ENCODE data around the gene MEPCE.

DNA sequence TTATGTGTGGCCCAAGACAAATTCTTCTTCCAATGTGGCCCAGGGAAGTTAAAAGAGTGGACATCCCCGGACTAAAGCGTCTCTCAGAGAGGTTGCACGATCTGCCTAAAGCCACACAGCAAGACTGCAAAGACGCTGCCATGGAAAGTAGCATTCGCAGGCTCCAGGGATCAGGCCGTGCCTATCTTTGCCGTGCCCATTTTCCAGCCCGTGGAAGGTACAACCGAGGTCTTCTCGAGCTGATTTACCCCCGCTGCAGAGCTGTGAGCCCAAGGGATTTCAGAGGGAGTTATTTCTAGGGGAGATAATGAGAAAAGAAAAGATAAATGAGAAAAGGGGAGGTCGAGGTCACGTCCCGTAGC, 53.1 kb downstream of the MEPCE start:
- TF ChIP-seq, protein P1, sequence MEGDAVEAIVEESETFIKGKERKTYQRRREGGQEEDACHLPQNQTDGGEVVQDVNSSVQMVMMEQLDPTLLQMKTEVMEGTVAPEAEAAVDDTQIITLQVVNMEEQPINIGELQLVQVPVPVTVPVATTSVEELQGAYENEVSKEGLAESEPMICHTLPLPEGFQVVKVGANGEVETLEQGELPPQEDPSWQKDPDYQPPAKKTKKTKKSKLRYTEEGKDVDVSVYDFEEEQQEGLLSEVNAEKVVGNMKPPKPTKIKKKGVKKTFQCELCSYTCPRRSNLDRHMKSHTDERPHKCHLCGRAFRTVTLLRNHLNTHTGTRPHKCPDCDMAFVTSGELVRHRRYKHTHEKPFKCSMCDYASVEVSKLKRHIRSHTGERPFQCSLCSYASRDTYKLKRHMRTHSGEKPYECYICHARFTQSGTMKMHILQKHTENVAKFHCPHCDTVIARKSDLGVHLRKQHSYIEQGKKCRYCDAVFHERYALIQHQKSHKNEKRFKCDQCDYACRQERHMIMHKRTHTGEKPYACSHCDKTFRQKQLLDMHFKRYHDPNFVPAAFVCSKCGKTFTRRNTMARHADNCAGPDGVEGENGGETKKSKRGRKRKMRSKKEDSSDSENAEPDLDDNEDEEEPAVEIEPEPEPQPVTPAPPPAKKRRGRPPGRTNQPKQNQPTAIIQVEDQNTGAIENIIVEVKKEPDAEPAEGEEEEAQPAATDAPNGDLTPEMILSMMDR (conservative IDR thresholded peaks at IDR 0.05 in 1 of 2, IDR thresholded peaks at IDR 0.05 in 1 of 2; ENCODE audit: low read depth in 1 of 2, low read length in 2 of 2): no peak
- TF ChIP-seq EZH2 (IDR thresholded peaks at IDR 0.05; ENCODE audit: low read length, missing control alignments): no peak

Measured in fibroblast of lung (primary cell).